Ovary (tissue), 3 donors: ENCODE results near the gene YTHDC2.

ENCODE experiments used
- POLR2A ChIP-seq: fragments of 450-650 bp; IDR thresholded peaks from one replicate; pipeline ENCODE4 v1.6.1; 2017; ENCODE audit warnings: antibody characterized with exemption, mild to moderate bottlenecking, moderate library complexity
- TF ChIP-seq, protein P1 (sequence below), 3 donors: fragments of 450-650 bp in 2 of 3; fragments of 200-600 bp in 1 of 3; IDR thresholded peaks; one replicate each; pipeline versions ENCODE4 v1.5.1 to v1.8.0; 2016 to 2022; ENCODE audit warnings: antibody characterized with exemption in 3 of 3, mild to moderate bottlenecking in 1 of 3
- donor health status: DM: no; HTN: no; CAD: no.

DNA sequence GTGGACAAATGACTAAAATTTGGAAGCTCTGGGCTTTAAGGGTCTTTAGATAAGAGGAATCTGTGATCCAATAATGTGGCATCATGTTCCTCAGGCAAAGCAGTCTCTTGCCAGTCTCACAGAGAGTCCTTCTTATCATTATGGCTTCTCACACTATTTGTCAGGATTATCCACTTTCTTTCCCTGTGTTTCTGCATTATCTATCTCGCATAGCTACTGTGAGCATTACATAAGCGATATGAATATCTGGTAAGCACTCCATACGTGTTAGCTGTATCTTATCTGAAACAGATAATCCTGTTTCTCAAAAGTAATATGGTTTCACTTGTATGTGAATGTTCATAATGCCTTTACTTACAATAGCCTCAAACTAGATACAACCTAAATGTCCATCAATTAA is 34.8 kb upstream of the YTHDC2 start:
- TF ChIP-seq POLR2A, result no peak
- TF ChIP-seq, protein P1, sequence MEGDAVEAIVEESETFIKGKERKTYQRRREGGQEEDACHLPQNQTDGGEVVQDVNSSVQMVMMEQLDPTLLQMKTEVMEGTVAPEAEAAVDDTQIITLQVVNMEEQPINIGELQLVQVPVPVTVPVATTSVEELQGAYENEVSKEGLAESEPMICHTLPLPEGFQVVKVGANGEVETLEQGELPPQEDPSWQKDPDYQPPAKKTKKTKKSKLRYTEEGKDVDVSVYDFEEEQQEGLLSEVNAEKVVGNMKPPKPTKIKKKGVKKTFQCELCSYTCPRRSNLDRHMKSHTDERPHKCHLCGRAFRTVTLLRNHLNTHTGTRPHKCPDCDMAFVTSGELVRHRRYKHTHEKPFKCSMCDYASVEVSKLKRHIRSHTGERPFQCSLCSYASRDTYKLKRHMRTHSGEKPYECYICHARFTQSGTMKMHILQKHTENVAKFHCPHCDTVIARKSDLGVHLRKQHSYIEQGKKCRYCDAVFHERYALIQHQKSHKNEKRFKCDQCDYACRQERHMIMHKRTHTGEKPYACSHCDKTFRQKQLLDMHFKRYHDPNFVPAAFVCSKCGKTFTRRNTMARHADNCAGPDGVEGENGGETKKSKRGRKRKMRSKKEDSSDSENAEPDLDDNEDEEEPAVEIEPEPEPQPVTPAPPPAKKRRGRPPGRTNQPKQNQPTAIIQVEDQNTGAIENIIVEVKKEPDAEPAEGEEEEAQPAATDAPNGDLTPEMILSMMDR (IDR thresholded peaks at IDR 0.05), result no peak
